HG02642 (cell line): Measurements from ENCODE around the gene P2RY2.
"Not testable (repeated sequence)": the region's sequence is repeated elsewhere in the genome, so short reads cannot be mapped to it uniquely, and the experiment has no call there.

Experiments used
- ATAC-seq: cut with Tn5 transposase; IDR thresholded peaks from one replicate; pipeline ENCODE4 v1.9.1; 2021; ENCODE audit warnings: mild to moderate bottlenecking; ENCODE audit not compliant: unreplicated experiment, poor library complexity

The P2RY2 gene

DNA sequence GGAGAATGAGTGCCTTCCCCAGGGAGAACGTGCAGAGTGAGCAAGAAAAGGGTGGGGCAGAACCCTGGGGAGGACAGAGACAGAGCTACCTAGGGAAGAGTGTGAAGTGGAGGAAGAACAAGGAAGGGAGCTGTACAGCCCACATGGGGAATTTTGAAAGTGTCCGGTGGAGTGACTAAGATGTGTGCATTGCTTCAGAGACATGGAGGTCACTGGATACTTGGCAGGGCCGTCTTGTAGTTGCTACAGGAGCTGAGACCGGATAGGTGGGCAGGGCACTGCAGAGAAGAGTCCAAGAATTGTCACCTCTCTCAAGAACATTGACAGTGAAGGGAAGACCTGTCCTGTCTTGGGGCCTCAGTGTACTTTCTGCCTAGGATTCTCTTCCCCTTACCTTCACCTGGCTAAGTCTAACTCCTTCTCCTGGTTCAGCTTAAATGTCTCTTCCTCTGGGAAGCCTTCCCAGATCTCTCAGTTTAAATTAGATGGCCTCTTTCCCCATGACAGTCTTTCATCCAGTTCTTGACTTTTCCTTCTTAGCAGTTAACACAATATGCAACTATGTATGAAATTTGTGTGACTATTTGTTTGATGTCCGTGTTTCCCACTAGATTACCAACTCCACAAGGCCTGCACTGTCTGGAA lies 44.9 kb downstream of the P2RY2 start:
- ATAC-seq: no peak

DNA sequence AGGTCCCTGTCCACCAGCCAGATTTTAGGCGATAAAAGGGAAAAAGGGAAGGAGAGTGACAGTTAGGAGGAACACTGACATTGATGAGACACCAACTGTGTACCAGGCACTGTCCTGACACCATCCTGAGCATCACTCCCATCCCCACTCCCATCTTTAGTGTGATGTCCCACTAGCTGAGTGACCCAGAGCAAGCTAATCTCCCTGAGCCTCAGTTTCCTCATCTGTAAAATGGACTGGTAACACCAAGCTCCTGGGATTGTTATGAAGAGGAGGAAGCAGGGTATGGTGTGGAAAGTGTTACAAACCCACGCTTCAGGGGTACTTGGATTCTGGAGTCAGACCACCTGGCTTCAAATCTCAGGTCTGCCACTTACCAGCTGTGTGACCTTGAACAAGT lies 45.6 kb downstream of the P2RY2 start:
- ATAC-seq: no peak

DNA sequence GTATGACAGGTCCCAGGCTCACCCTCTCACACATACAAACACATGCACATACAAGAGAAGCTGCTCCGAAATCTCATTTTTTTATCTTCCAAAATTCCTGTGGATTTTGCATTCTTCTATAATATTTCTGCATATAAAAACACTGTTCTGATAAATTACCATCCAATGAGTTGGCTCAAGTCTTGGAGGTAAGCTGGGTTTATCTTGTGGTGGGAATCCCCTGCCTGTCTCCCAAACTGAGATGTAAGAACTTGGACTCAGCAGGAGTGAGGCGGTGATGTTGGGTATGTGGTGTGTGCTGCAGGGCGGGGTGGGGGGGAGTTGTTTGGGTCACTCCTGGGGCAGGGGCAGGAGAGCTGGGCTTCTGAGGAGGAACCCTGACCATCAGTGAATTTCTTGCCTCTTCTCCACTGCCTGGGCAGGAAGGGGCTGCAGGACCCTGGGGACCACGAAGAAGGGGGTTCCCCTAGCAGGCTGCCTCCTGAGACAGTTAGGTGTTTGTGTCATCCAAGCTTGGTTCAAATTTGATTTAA lies 47.3 kb downstream of the P2RY2 start:
- no peak for ATAC-seq

DNA sequence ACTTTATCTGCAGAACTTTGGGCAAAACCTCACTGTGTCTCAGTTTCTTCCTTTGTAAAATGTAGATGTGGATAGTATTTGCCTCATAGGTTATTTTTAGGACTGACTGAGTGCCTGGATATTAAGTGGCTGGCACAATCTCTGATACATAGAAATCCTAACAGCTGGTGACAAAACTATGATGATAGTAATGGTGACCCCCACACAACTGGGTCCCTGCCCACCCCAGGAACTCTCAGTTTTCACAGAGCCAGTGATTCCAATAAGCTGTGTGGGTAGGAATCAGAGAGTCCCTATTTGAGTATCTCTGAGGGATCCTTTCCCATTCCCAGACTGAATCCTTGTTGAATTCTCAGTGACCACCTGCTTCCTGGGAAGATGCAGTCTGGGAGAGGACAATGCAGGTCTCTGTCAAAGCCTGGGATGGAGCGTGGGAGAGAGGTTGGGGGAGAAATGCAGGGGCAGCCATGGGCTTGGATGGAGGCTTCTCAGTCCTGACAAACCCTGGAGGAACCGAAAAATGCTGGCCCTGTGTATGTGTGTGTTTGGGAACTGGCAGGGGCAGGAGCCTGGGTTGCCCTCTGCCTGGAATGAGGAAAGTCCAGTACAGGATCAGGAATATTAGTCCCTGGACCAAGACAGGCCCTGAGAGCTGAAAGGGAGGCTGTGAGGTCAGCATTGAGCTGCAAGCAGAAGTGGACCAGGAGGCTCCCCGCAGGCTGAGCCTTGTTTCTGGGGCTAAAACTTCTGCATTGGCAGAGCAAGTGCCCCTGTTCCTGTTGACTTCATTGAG lies 48.0 kb downstream of the P2RY2 start:
- ATAC-seq: no peak

DNA sequence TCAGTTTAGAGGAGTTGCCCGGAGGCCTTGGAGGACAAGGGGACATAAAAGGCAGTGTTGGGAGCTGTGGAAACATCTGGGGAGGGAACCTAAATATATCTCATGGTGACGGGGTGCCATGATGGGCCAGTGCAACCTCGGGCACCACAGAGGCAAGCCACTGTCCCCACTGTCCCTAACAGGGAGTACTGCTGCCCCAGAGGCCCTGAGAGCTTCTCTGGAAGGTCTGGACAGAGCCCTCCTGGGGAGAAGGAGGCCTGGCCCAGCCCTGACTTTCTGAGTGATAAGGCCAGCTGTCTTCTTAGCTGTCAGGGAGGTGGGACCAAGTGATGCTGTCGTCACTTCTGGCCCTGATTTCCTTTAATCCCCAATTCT lies 48.6 kb downstream of the P2RY2 start:
- no peak for ATAC-seq

DNA sequence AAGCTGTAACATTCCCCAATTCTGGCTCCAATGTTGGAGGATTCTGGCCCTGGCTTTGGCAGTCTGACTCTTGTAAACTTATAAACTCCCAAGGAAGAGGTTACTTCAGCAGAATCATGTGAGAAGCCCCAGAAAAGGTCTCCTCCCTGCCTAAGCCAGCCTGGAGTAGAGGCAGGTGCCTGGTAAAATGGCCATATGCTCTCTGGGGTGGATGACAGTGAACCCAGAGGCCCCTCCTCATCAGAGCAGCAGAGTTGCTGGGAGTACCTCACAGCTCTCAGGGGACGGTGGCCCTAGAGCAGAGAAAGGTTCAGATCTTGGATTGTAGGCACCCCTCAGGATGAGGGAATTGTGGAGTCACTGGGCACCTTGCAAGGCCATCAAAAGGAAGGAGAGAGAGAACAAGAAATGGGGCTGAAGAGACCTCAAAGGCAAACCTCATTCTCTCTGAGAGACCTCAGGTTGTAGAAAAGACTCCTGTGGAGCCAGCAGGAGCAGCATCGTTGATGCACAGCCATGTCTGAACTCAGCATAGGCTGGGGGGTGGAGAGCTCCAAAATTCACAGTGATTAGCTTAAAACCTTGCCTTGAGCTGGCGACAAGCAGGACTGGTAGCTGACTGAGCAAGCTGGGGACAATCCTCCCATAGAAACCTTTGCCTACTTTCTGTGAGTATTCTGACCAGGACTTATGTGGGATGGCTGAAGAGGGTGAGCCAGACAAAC lies 49.2 kb downstream of the P2RY2 start:
- ATAC-seq: no peak

DNA sequence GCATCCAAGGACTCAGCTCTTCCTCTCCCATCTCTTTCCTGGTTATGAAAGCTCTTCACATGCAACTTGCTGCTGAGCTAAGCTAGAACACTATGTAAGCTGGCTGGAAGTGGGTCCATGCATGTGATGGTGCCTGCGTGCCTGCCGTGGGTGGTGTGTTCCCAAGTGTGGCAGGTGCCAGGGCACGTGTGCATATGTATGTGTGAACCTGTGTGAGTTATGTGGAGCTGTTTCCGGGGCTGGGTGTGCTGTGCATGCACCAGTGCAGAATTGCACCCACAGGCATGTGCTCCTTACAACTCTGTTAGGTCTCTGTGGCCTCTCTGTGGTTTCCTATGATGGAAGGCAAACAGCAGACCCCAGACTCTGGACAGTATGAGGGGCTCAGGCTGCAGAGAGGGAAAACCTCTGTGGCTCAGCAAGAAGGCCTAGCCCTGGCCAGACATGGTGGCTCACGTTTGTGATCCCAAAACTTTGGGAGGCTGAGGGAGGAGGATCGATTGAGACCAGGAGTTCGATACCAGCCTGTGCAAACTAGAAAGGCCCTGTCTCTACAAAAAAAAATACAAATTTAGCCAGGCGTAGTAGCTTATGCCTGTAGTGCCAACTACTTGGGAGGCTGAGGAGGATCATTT lies 49.9 kb downstream of the P2RY2 start:
- ATAC-seq: no peak

DNA sequence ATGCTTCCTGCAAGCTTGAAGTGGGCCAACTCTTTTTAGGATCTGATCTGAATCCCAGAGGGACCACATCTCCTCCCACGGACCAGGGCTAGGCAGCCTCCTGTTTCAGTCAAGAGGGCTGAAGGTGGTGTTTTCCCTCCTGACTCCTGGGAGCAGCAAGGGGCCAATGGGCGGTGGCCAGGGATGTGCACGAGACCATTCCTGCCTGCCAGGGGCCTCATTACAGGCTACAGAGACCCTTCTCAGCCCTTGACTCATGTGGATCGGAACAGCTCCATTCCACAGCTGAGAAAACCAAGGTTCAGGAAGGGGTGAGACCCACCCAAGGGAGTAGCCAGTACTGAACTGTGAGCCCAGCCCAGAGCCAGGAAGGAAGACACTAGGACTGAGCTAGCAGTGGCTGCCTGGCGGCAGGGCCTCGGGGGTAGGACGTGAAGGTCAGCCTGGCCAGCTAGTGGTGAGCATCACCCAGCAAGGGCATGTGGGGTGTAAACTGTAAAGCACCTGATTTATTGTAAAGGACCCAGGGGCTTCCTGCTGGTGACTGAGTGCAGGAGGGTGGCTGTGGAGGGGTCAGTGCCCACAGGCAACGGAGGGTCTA lies 50.7 kb downstream of the P2RY2 start:
- ATAC-seq: no peak

DNA sequence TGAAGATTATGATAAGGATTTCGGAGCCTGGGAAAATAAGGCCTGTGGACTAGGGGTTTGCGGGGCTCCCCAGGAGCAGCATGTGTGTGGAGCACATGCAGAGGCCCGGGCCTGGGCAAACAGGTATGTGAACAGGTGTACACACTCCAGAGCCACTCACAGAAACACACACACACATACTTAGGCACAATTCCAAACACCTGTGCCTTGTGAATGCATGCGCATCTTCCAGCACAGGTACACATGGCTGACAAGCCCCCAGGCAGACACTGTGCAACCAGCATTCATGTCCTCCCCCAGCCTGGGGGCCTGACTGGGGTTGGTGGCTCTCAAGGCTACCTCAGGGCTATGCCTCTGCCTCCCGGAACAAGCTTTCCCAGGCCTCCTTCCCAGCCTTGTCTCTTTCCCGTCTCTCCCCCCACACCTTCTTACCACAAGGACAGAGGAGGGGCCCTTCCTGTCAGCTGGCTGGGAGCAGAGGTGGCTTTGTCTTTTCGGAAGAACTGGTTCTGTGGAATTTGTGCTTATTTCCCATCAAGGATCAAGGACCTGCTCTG lies 51.5 kb downstream of the P2RY2 start:
- ATAC-seq: no peak

DNA sequence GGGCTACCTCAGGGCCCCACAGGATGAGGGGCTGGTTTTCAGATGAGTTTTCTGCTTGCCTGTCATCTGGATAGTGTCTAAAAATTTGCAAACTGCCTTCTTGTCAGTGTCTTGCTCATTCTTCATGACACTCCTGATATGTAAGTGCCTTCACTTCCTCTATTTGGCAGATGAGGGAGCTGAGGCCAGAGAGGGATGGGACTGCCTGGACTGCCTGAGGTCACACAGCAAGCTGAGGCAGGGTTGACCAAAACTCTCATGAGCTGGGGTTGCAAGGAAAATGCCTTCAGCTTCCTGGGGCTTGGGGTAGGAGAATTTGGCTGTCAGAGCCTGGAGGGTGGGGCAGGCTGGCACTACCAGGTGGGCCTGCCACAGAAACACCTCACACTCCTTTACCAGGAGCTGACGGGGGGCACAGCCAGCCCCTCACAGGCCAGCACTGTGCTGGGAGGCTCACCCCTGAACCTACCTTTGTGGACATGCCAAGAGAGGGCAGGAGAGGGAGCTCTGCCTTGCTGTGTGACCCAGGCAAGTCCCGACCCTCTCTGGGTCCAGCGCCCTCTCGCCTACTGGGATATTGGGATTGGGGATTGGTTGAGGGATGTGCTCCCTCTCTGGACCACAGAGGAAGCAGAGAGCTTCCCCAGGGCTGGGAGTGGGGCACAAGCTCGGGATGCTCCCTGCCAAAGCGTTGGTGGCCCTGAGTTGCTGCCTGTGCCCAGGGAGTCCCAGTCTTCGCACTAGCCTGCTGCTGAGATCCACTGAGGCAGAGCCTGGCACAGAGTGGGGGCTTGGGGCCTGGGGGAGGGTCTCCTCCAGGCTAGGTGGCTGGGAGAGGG lies 52.2 kb downstream of the P2RY2 start:
- ATAC-seq: no peak

DNA sequence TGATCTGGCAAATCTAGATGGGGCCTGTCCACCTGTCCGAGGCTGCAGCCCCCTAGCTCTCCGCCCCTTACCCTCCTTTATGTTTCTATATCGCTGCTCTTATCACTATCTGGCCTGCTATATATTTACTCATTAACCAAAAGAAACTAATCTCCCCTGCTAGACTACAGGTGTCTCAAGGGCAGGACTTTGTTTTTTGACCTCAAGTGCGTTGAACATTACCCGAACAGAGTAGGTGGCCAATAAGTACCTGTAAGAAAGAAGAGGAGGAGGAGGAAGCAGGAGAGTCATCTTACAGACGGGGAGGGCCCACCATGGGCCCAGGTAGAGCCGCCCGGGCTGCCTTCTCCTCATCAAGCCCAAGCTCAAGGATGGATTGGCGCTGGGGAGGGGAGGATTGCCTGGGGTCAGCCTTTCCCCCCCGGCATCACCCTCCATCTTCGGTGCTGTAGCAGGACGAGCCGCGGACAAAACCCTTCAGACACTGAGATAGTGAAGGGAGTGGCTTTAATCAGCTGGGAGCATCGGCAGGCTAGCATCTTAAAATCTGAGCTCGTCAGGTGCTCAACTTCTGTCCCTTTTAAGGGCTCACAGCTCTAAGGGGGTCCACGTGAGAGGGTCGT lies 52.9 kb downstream of the P2RY2 start:
- ATAC-seq: no peak

DNA sequence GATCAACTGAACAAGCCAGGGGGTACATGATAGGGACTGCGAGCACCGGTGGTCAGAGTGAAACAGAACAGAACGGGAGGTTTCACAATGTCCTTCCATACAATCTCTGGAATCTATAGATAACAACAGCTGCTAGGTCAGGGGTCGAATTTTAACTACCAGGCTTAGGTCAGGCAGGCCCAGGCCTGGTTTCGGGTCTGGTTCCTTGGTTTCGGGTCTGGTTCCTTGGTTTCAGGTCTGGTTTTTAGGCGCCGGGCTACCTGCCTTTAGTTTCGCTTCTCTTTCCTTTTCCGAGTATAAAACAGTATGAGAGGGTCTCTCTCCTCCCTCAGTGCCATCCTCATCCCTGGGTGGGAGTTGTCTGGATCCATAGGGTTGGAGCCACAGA lies 53.4 kb downstream of the P2RY2 start:
- not testable (repeated sequence) for ATAC-seq

DNA sequence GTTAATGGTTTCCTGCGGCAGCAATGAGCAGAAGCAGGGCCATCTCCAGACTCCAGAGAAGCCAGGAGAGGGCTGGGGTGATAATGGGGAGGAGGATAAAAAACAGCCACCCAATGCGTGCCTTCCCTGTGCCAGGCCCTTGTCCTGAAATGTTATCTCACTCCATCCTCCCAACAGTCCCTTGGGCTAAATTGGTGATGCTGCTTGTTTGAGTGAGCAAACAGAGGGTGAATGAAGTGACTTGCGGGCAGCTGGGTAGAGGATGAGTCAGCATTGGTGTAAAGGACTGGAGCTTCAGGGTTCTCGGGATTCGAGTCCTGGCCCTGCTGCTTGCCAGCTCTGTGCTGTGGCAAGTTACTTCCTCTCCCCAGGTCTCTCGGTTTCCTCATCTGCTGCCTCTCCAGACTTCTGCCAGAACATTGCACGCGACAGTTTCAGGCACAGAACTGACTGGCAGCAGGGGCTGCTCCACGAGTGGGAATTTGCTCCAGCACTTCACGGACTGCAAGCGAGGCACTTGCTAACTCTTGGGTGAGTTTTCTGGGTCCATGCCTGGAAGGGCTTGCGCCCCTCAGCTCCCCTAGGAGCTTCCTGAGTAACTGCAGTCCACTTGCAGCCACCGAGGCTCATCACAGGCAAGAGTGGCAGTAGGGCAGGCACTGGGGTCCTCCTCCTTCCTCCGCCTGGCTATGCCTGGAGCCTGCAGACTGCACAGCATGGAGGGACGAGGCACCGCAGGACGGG lies 54.0 kb downstream of the P2RY2 start, which contains the start of gene P2RY6:
Gene P2RY6 (plus strand): TSS at position 403 of the 744 bp plus-strand sequence. CDS start 24,181 bp downstream, outside the sequence.
- ATAC-seq: no peak

DNA sequence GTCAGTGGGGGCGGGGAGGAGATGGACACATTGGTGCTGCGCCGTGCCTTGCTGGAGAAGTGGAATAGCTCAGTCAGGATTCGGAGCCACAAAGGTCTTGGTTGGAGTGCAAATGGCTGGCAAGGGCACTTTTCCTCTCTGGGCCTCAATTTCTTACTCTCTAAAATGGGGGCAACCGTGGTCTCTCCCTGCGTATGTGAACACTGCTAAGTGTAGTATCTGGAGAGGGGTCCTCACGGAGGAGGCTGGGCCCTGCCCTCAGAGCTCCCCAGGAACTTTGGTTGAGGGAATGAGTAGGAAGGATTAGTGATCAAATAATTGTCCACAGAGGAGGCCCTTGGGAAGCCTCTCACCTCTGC lies 54.6 kb downstream of the P2RY2 start:
- no peak for ATAC-seq

DNA sequence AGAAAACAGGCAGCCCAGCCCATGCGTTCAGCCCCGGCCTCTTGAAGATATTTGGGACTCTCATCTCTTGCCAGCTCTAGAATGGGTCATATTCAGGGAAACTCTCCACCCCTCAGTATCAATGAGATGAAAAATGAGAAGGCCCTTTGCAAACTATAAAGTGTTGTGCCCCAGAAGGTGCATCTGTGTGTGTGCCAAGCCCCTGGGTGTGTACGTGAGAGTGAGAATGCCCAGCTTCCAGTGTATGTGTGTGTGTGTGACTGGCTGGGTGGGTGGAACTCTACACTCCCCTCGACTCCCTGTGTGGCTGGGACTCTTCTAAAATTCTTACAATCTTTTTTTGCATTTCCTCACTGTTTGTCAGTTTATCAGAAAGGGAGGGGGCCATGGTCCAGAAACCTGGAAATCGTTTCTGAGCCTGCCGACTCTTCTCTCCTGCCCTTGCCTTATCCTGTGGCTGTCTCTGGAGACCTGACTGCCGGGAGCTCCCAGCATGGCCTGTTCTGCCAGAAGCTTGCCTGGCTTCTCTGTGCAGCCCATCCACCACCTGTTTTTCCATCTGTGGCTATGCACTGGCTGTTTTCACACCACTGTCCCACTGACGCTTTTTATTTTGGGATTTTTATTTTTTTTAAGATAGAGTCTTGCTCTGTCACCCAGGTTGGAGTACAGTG lies 55.3 kb downstream of the P2RY2 start:
- no peak for ATAC-seq

DNA sequence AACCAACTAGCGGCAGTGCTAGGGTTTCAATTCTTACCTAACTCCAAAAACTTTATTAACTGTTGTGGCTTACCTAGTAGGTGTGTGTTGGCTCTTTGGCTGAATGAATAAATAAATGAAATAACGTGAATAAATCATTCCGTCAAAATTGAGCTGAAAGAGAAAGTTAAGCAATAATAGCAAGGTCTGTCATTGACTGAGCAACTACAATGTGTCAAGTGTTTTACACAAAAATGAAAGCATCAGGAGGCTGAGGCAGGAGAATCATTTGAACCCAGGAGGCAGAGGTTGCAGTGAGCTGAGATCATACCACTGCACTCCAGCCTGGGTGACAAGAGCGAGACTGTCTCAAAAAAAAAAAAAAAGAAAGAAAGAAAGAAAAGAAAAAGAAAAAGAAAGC lies 56.1 kb downstream of the P2RY2 start:
- ATAC-seq: not testable (repeated sequence)

DNA sequence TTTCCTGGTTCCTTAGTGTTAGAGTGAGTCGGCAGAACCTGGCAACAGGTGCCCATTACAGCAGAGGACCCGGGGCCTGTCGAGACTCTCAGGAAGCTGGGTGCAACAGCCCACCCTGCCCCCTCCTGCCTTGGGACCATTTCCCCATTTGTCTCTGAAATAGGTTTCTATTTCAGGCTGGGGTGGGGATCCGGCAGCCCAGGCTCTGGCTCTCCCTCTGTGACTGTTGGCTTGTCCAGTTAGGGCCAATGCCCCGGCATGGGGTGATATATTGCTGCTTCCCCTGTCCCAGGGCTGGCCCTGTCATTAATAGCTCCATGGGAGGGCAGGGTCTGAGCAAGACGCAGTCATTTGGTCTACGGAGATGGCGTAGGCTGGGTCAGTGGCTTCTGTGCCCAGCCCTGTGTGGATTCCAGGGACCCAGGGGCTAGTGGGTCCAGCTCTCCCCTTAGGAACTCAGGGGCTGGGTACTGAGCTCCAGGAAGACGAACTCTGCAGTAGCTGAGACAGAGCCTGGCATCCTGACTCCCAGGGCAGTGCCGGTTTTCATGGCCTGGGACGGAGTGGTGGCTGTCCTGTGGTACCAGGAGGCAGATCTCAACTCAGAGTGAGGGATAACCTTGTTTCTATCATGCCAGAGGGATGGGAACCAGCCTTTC lies 56.8 kb downstream of the P2RY2 start:
- no peak for ATAC-seq
